Thoracic aorta (tissue), 2 donors: ENCODE results near the gene USP49. TPM values are rescaled to one million over a fixed set of nuclear protein-coding genes. Genes with fewer than 3 reads are reported as not detected.

Experiments used
- ATAC-seq: fragments of 150-250 bp; one replicate; pipeline ENCODE4 v1.8.0; 2017; ENCODE audit warnings: low read depth; ENCODE audit not compliant: insufficient number of reproducible peaks, low FRiP score
- DNase-seq: peaks from one replicate; pipeline ENCODE4 v3.0.0-alpha.2; 2020; ENCODE audit warnings: low spot score
- H3K27ac ChIP-seq, 2 donors: fragments of 200-600 bp; sonication (generic); 1 replicate in 1 of 2; 2 replicates in 1 of 2; pipeline ENCODE4 v1.5.1; 2016; ENCODE audit warnings: mild to moderate bottlenecking in 2 of 2, moderate library complexity in 2 of 2
- H3K27me3 ChIP-seq: fragments of 200-600 bp; sonication (generic); replicated peaks from 2 replicates; pipeline ENCODE4 v1.6.0; 2016; ENCODE audit warnings: mild to moderate bottlenecking; ENCODE audit not compliant: insufficient read depth
- H3K36me3 ChIP-seq: fragments of 200-600 bp; sonication (generic); one replicate; pipeline ENCODE4 v1.5.1; 2016
- H3K4me1 ChIP-seq, 2 donors: fragments of 200-600 bp; sonication (generic); 1 replicate in 1 of 2; 2 replicates in 1 of 2; pipeline versions ENCODE4 v1.5.1 to v1.6.0; 2016; ENCODE audit warnings: low read depth in 2 of 2, mild to moderate bottlenecking in 1 of 2; ENCODE audit not compliant: control insufficient read depth in 1 of 2
- H3K4me3 ChIP-seq: fragments of 200-600 bp; sonication (generic); 2 replicates; pipeline ENCODE4 v1.5.1; 2016; ENCODE audit warnings: mild to moderate bottlenecking
- H3K9me3 ChIP-seq: fragments of 200-600 bp; sonication (generic); 2 replicates; pipeline ENCODE4 v1.5.1; 2016
- total RNA-seq, 2 donors: library from RNA; depleted of rRNA; stranded (reverse); fragments of >200 nt; gene quantifications; one replicate each; pipeline versions ENCODE4 v1.1.0 to v1.2.3, GENCODE V29; 2016
- TF ChIP-seq, protein P1 (sequence below): fragments of 200-600 bp; sonication (generic); IDR thresholded peaks from one replicate; pipeline ENCODE4 v1.5.1; 2019; ENCODE audit warnings: antibody characterized with exemption

The USP49 gene
- total RNA-seq, 2 donors from 2014 or later, result 3.3 to 3.8 TPM

DNA sequence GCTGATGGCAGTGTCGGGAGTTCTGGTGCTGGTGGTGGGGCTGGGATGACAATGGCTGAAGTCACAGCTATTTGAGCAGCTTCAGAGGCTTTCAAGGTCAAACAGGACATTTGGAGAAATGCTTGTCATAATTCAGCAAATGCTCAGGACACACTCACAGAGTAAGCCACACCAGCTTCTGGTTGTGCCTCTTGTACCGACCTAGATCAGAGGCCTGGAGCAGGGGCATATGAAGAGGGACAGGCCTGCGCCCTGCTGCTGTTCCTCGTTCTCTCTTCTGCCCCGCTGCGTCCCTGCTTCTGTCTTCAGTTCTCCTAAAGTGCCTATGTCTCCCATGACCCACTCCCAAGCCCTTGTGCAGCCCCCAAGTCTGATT, 147.1 kb downstream of the USP49 start:
- no peaks in the 10 kb centered on the region for H3K36me3 ChIP-seq
- H3K27ac ChIP-seq, result no peak overlapping the region
- ATAC-seq (no peak), DNase-seq (no peak)
- H3K9me3 ChIP-seq, result no peaks in the 10 kb centered on the region
- no peak overlapping the region for H3K4me3 ChIP-seq
- no peaks in the 10 kb centered on the region for H3K27me3 ChIP-seq
- no peaks in the 10 kb centered on the region for H3K4me1 ChIP-seq
- TF ChIP-seq, protein P1, sequence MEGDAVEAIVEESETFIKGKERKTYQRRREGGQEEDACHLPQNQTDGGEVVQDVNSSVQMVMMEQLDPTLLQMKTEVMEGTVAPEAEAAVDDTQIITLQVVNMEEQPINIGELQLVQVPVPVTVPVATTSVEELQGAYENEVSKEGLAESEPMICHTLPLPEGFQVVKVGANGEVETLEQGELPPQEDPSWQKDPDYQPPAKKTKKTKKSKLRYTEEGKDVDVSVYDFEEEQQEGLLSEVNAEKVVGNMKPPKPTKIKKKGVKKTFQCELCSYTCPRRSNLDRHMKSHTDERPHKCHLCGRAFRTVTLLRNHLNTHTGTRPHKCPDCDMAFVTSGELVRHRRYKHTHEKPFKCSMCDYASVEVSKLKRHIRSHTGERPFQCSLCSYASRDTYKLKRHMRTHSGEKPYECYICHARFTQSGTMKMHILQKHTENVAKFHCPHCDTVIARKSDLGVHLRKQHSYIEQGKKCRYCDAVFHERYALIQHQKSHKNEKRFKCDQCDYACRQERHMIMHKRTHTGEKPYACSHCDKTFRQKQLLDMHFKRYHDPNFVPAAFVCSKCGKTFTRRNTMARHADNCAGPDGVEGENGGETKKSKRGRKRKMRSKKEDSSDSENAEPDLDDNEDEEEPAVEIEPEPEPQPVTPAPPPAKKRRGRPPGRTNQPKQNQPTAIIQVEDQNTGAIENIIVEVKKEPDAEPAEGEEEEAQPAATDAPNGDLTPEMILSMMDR, result no peak

DNA sequence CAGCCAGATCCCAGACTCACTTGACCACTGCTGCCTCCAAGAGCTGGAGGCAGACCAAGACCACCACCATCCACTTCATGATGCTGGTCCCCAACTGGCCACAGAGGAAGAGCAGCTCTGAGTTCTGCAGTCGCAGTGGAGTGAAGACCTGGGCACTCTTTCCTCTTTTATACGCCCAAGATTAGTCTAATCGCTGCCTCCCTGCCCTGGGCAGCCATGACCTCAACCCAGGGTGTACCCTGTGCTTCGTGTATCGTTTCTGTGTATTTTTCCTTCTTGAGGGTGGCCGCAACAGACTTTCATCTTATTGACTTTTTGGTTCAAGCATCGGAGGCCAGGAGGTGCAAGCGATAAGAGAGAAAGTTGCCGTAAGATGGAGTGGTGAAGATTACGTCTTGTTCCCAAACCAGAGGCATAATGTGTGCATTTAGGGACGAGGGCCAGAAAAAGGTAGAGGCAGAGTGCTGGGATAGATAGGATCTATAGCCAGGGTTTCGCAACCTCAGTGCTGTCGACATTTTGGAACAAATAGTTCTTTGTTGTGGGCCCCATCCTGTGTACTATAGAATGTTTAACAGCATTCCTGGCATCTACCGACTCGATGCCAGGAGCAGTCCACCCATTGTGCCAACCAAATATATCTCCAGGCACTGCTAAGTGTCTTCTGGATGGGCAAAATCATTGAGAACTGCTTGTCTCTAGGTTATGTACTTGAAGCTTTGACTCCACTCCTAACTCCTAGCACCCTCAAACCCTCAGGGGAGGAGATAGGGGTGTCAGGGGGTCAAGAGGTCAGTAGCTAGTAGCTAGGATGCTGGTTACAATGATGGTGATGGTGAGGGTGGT, 147.7 kb downstream of the USP49 start, which contains the start of gene PGC:
TSS of gene PGC (minus strand) at position 142 of the 846 bp plus-strand sequence. CDS start at position 79, 63 bp downstream.
- Histone ChIP-seq H3K27me3 (no peaks in the 10 kb centered on the region), H3K9me3 (no peaks in the 10 kb centered on the region), H3K4me1 (no peaks in the 10 kb centered on the region), H3K36me3 (no peaks in the 10 kb centered on the region), H3K27ac (no peak within 1 kb of the TSS), H3K4me3 (no peak within 1 kb of the TSS)
- TF ChIP-seq, protein P1, result no peak
- DNase-seq (no peak), ATAC-seq (no peak)

DNA sequence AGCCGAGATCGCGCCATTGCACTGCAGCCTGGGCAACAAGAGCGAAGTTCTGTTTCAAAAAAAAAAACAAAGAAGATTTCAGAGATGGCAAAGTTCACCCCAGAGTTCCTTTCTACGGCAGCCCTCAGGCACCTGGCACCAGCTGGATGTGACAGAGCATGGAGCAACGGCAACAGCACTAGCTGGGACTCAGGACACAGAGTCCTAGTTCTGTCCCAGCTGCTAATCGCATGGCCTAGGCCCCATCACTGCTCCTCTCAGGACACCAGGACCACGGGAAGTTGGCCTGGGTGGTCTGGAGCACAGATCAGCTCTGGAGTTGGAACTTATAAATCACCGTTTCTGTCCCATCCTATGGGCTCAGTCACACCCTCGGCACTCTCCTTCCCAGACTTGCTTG, 149.1 kb downstream of the USP49 start:
- Histone ChIP-seq H3K27me3 (no peaks in the 10 kb centered on the region), H3K27ac (no peak overlapping the region), H3K4me3 (no peak overlapping the region), H3K9me3 (no peaks in the 10 kb centered on the region), H3K36me3 (no peaks in the 10 kb centered on the region), H3K4me1 (no peaks in the 10 kb centered on the region)
- no peak for DNase-seq
- ATAC-seq, result no peak
- TF ChIP-seq, protein P1, result no peak

DNA sequence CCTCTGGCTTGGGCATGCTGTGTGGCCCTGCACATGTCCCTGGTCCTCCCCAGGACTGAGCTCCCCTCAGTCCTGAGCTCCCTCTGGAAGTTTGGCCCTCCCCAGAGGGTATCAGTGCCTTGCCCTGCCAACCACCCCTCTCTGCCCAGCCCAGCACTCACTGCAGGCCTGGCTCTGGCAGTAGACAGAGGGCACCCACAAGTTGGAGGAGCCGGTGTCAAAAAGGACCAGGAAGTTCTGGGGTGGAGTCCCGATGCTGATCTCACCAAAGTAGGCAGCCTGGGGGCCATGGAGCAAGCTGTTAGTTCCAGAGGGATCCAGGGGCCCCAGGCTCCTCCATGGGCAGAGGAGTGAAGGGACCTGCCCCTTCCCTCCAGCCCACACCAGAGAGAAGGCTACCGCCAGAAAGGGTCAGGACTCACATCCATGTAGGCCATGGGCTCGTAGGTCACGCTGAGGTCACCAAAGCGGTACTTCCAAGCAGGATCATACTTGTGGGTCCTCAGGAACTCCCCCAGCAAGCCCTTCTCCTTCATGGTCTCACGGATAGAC, 150.9 kb downstream of the USP49 start:
- no peak overlapping the region for H3K4me3 ChIP-seq
- no peaks in the 10 kb centered on the region for H3K36me3 ChIP-seq
- no peaks in the 10 kb centered on the region for H3K27me3 ChIP-seq
- no peak for DNase-seq
- TF ChIP-seq, protein P1, result no peak
- no peaks in the 10 kb centered on the region for H3K4me1 ChIP-seq
- no peaks in the 10 kb centered on the region for H3K9me3 ChIP-seq
- H3K27ac ChIP-seq, result no peak overlapping the region
- ATAC-seq, result no peak

DNA sequence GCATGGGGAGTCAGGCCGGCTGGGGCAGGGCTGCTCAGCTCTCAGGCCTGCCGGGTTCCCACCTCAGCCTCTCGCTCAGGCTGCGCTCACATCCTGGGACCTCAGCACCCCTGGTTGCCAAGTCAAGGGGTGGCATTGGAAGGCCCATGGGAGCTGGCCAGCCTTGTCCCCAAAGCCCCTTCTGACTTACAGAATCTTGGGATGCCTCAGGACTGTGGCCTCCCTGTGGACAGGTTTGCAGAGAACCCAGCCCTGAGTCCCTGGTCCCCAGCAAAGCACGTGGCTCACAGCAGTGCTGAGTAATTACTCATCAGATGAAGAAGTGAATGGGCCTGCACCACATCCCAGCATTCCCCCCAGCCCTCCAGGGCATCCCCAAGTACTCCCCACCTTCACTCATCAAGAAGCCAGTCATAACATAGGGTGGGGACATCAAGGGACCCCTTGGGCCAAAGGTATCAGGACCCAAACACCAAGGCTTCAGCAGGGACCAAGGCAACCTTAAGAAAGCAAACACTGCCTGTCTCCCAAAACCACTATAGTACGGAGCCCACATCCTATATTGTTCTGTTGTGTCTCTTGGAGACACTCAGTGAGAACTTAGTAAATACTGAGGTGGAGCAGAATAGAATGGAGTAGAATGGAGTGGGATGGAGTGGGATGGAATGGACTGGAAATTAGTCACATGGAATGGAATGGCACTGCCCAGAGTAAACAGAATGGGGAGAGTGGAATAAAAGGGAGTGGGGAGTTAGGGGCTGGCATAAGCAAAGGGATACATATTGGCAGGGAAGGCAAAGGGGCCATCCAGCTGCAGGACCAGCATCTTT, 151.6 kb downstream of the USP49 start:
- Histone ChIP-seq H3K4me1 (no peaks in the 10 kb centered on the region), H3K27me3 (no peaks in the 10 kb centered on the region), H3K9me3 (no peaks in the 10 kb centered on the region), H3K36me3 (no peaks in the 10 kb centered on the region), H3K4me3 (no peak overlapping the region), H3K27ac (no peak overlapping the region)
- DNase-seq (no peak), ATAC-seq (no peak)
- TF ChIP-seq, protein P1, result no peak
